ENCODE measurements around the gene SMYD3.

SMYD3 gene

GRCh38 chr1:246052603-246053002, 454.5 kb downstream of the SMYD3 start:
- H3K4me1 ChIP-seq (ENCODE audit: control extremely low read depth in 1 of 4, control insufficient read depth in 4 of 4, insufficient read depth in 4 of 4, low read length in 3 of 4) = peaks cover 0 to under 1% (median 0%) of the 10 kb centered on the region in 4 experiments
- peaks cover 0 to 5% (median 0%) of the 10 kb centered on the region in 5 experiments for H3K9me3 ChIP-seq (ENCODE audit: control extremely low read depth in 1 of 5, control insufficient read depth in 4 of 5, insufficient read depth in 2 of 5, low read depth in 1 of 5, low read length in 4 of 5)
- ChIA-PET POLR2A (no interaction called here), CTCF (no interaction called here)
- 100% methylated on average over 1 of the region's 2 CpGs for WGBS (ENCODE audit: insufficient coverage)
- no peak overlapping the region for H3K27ac ChIP-seq (ENCODE audit: insufficient read depth in 1 of 2, low read depth in 1 of 2, low read length in 2 of 2, poor library complexity in 1 of 2, severe bottlenecking in 2 of 2)
- H3K27me3 ChIP-seq (replicated peaks in 2 of 5; ENCODE audit: control insufficient read depth in 4 of 5, insufficient read depth in 5 of 5, low read length in 4 of 5) = no peaks in the 10 kb centered on the region
- no peak for DNase-seq
- H3K36me3 ChIP-seq (ENCODE audit: control insufficient read depth in 4 of 4, insufficient read depth in 4 of 4, low read length in 3 of 4) = peaks cover 0 to 2% (median 0%) of the 10 kb centered on the region in 4 experiments
- H3K4me3 ChIP-seq (ENCODE audit: control insufficient read depth in 1 of 7, extremely low read depth in 1 of 7, insufficient read depth in 4 of 7, low read depth in 2 of 7, low read length in 6 of 7) = no peak overlapping the region

- ChIA-PET CTCF (no interaction called here), POLR2A (no interaction called here)
- Histone ChIP-seq H3K27ac (ENCODE audit: insufficient read depth in 1 of 2, low read depth in 1 of 2, low read length in 2 of 2, poor library complexity in 1 of 2, severe bottlenecking in 2 of 2) (no peak overlapping the region), H3K27me3 (replicated peaks in 2 of 5; ENCODE audit: control insufficient read depth in 4 of 5, insufficient read depth in 5 of 5, low read length in 4 of 5) (no peaks in the 10 kb centered on the region), H3K4me3 (ENCODE audit: control insufficient read depth in 1 of 7, extremely low read depth in 1 of 7, insufficient read depth in 4 of 7, low read depth in 2 of 7, low read length in 6 of 7) (no peak overlapping the region), H3K4me1 (ENCODE audit: control extremely low read depth in 1 of 4, control insufficient read depth in 4 of 4, insufficient read depth in 4 of 4, low read length in 3 of 4) (peaks cover 0 to 4% (median 0%) of the 10 kb centered on the region in 4 experiments), H3K36me3 (ENCODE audit: control insufficient read depth in 4 of 4, insufficient read depth in 4 of 4, low read length in 3 of 4) (peaks cover 0 to 2% (median 0%) of the 10 kb centered on the region in 4 experiments), H3K9me3 (ENCODE audit: control extremely low read depth in 1 of 5, control insufficient read depth in 4 of 5, insufficient read depth in 2 of 5, low read depth in 1 of 5, low read length in 4 of 5) (peaks cover 0 to 5% (median 0%) of the 10 kb centered on the region in 5 experiments)
- DNase-seq = no peak
- WGBS (ENCODE audit: insufficient coverage) = 100% methylated on average over 1 of the region's 4 CpGs
These were observed 455.1 kb downstream of the SMYD3 start for GRCh38 chr1:246051909-246052518.

GRCh38 chr1:246048693-246049092, 458.4 kb downstream of the SMYD3 start:
- no peaks in the 10 kb centered on the region for H3K36me3 ChIP-seq (ENCODE audit: control insufficient read depth in 4 of 4, insufficient read depth in 4 of 4, low read length in 3 of 4)
- DNase-seq = no peak
- WGBS (ENCODE audit: insufficient coverage) = 86% methylated on average over 4 of the region's 5 CpGs
- peaks cover 0 to 4% (median 0%) of the 10 kb centered on the region in 4 experiments for H3K4me1 ChIP-seq (ENCODE audit: control extremely low read depth in 1 of 4, control insufficient read depth in 4 of 4, insufficient read depth in 4 of 4, low read length in 3 of 4)
- H3K27me3 ChIP-seq (replicated peaks in 2 of 5; ENCODE audit: control insufficient read depth in 4 of 5, insufficient read depth in 5 of 5, low read length in 4 of 5) = no peaks in the 10 kb centered on the region
- ChIA-PET CTCF (no interaction called here), POLR2A (no interaction called here)
- no peak overlapping the region for H3K27ac ChIP-seq (ENCODE audit: insufficient read depth in 1 of 2, low read depth in 1 of 2, low read length in 2 of 2, poor library complexity in 1 of 2, severe bottlenecking in 2 of 2)
- no peak overlapping the region for H3K4me3 ChIP-seq (ENCODE audit: control insufficient read depth in 1 of 7, extremely low read depth in 1 of 7, insufficient read depth in 4 of 7, low read depth in 2 of 7, low read length in 6 of 7)
- no peaks in the 10 kb centered on the region for H3K9me3 ChIP-seq (ENCODE audit: control extremely low read depth in 1 of 5, control insufficient read depth in 4 of 5, insufficient read depth in 2 of 5, low read depth in 1 of 5, low read length in 4 of 5)

- WGBS (ENCODE audit: insufficient coverage) = 90% methylated on average over 5 of the region's 5 CpGs
- peaks cover 0 to 2% (median 0%) of the 10 kb centered on the region in 4 experiments for H3K36me3 ChIP-seq (ENCODE audit: control insufficient read depth in 4 of 4, insufficient read depth in 4 of 4, low read length in 3 of 4)
- H3K4me1 ChIP-seq (ENCODE audit: control extremely low read depth in 1 of 4, control insufficient read depth in 4 of 4, insufficient read depth in 4 of 4, low read length in 3 of 4) = peaks cover under 1 to 7% (median 1%) of the 10 kb centered on the region in 4 experiments
- no peak for DNase-seq
- ChIA-PET CTCF (no interaction called here), POLR2A (no interaction called here)
- H3K27ac ChIP-seq (ENCODE audit: insufficient read depth in 1 of 2, low read depth in 1 of 2, low read length in 2 of 2, poor library complexity in 1 of 2, severe bottlenecking in 2 of 2) = no peak overlapping the region
- peaks cover 0 to 1% (median 0%) of the 10 kb centered on the region in 5 experiments for H3K9me3 ChIP-seq (ENCODE audit: control extremely low read depth in 1 of 5, control insufficient read depth in 4 of 5, insufficient read depth in 2 of 5, low read depth in 1 of 5, low read length in 4 of 5)
- H3K27me3 ChIP-seq (replicated peaks in 2 of 5; ENCODE audit: control insufficient read depth in 4 of 5, insufficient read depth in 5 of 5, low read length in 4 of 5) = no peaks in the 10 kb centered on the region
- H3K4me3 ChIP-seq (ENCODE audit: control insufficient read depth in 1 of 7, extremely low read depth in 1 of 7, insufficient read depth in 4 of 7, low read depth in 2 of 7, low read length in 6 of 7) = no peak overlapping the region
These were observed 463.5 kb downstream of the SMYD3 start for GRCh38 chr1:246043556-246043955.

- ChIA-PET POLR2A (no interaction called here), CTCF (no interaction called here)
- H3K4me1 ChIP-seq (ENCODE audit: control extremely low read depth in 1 of 4, control insufficient read depth in 4 of 4, insufficient read depth in 4 of 4, low read length in 3 of 4) = peaks cover 4 to 18% (median 13%) of the 10 kb centered on the region in 4 experiments
- DNase-seq = no peak
- H3K27ac ChIP-seq (ENCODE audit: insufficient read depth in 1 of 2, low read depth in 1 of 2, low read length in 2 of 2, poor library complexity in 1 of 2, severe bottlenecking in 2 of 2) = no peak overlapping the region
- 100% methylated on average over 4 of the region's 5 CpGs for WGBS (ENCODE audit: insufficient coverage)
- H3K36me3 ChIP-seq (ENCODE audit: control insufficient read depth in 4 of 4, insufficient read depth in 4 of 4, low read length in 3 of 4) = peaks cover 0 to 2% (median 0%) of the 10 kb centered on the region in 4 experiments
- H3K4me3 ChIP-seq (ENCODE audit: control insufficient read depth in 1 of 7, extremely low read depth in 1 of 7, insufficient read depth in 4 of 7, low read depth in 2 of 7, low read length in 6 of 7) = no peak overlapping the region
- no peaks in the 10 kb centered on the region for H3K27me3 ChIP-seq (replicated peaks in 2 of 5; ENCODE audit: control insufficient read depth in 4 of 5, insufficient read depth in 5 of 5, low read length in 4 of 5)
- peaks cover 0 to 1% (median 0%) of the 10 kb centered on the region in 5 experiments for H3K9me3 ChIP-seq (ENCODE audit: control extremely low read depth in 1 of 5, control insufficient read depth in 4 of 5, insufficient read depth in 2 of 5, low read depth in 1 of 5, low read length in 4 of 5)
These were observed 465.7 kb downstream of the SMYD3 start for GRCh38 chr1:246041360-246041759.

GRCh38 chr1:246040200-246040890, 466.7 kb downstream of the SMYD3 start:
- peaks cover 0 to 2% (median 0%) of the 10 kb centered on the region in 4 experiments for H3K36me3 ChIP-seq (ENCODE audit: control insufficient read depth in 4 of 4, insufficient read depth in 4 of 4, low read length in 3 of 4)
- H3K4me3 ChIP-seq (ENCODE audit: control insufficient read depth in 1 of 7, extremely low read depth in 1 of 7, insufficient read depth in 4 of 7, low read depth in 2 of 7, low read length in 6 of 7) = no peak overlapping the region
- CTCF ChIA-PET = interaction anchor here (1.1 kb wide), 1 partner anchor 27 kb away, joined by 3 read pairs; no protein-coding TSS in a partner anchor
- H3K27ac ChIP-seq (ENCODE audit: insufficient read depth in 1 of 2, low read depth in 1 of 2, low read length in 2 of 2, poor library complexity in 1 of 2, severe bottlenecking in 2 of 2) = no peak overlapping the region
- POLR2A ChIA-PET = no interaction called here
- H3K9me3 ChIP-seq (ENCODE audit: control extremely low read depth in 1 of 5, control insufficient read depth in 4 of 5, insufficient read depth in 2 of 5, low read depth in 1 of 5, low read length in 4 of 5) = peaks cover 0 to 1% (median 0%) of the 10 kb centered on the region in 5 experiments
- DNase-seq = no peak
- no peaks in the 10 kb centered on the region for H3K27me3 ChIP-seq (replicated peaks in 2 of 5; ENCODE audit: control insufficient read depth in 4 of 5, insufficient read depth in 5 of 5, low read length in 4 of 5)
- WGBS (ENCODE audit: insufficient coverage) = 98% methylated on average over 12 of the region's 15 CpGs
- peaks cover 4 to 18% (median 13%) of the 10 kb centered on the region in 4 experiments for H3K4me1 ChIP-seq (ENCODE audit: control extremely low read depth in 1 of 4, control insufficient read depth in 4 of 4, insufficient read depth in 4 of 4, low read length in 3 of 4)

- no peak for DNase-seq
- WGBS (ENCODE audit: insufficient coverage) = 87% methylated on average over 3 of the region's 6 CpGs
- no peaks in the 10 kb centered on the region for H3K27me3 ChIP-seq (replicated peaks in 2 of 5; ENCODE audit: control insufficient read depth in 4 of 5, insufficient read depth in 5 of 5, low read length in 4 of 5)
- ChIA-PET CTCF (interaction anchor here (1.1 kb wide), 1 partner anchor 27 kb away, joined by 3 read pairs; no protein-coding TSS in a partner anchor), POLR2A (no interaction called here)
- H3K9me3 ChIP-seq (ENCODE audit: control extremely low read depth in 1 of 5, control insufficient read depth in 4 of 5, insufficient read depth in 2 of 5, low read depth in 1 of 5, low read length in 4 of 5) = peaks cover 0 to 1% (median 0%) of the 10 kb centered on the region in 5 experiments
- peaks cover 4 to 18% (median 13%) of the 10 kb centered on the region in 4 experiments for H3K4me1 ChIP-seq (ENCODE audit: control extremely low read depth in 1 of 4, control insufficient read depth in 4 of 4, insufficient read depth in 4 of 4, low read length in 3 of 4)
- no peak overlapping the region for H3K4me3 ChIP-seq (ENCODE audit: control insufficient read depth in 1 of 7, extremely low read depth in 1 of 7, insufficient read depth in 4 of 7, low read depth in 2 of 7, low read length in 6 of 7)
- peaks cover 0 to 2% (median 0%) of the 10 kb centered on the region in 4 experiments for H3K36me3 ChIP-seq (ENCODE audit: control insufficient read depth in 4 of 4, insufficient read depth in 4 of 4, low read length in 3 of 4)
- no peak overlapping the region for H3K27ac ChIP-seq (ENCODE audit: insufficient read depth in 1 of 2, low read depth in 1 of 2, low read length in 2 of 2, poor library complexity in 1 of 2, severe bottlenecking in 2 of 2)
These were observed 467.5 kb downstream of the SMYD3 start for GRCh38 chr1:246039584-246039983.

All from common myeloid progenitor, CD34-positive (primary cell).